GM19468 (cell line): ENCODE data around the gene SPACDR.
A peak's percentile ranks its signal among the peaks of the same experiment; 100 is the strongest.

Source experiments
- ATAC-seq: cut with Tn5 transposase; IDR thresholded peaks from one replicate; pipeline ENCODE4 v1.9.1; 2021; ENCODE audit warnings: mild to moderate bottlenecking, moderate library complexity, moderate number of reproducible peaks; ENCODE audit not compliant: unreplicated experiment; ENCODE audit errors: extremely low read depth

Gene SPACDR

DNA sequence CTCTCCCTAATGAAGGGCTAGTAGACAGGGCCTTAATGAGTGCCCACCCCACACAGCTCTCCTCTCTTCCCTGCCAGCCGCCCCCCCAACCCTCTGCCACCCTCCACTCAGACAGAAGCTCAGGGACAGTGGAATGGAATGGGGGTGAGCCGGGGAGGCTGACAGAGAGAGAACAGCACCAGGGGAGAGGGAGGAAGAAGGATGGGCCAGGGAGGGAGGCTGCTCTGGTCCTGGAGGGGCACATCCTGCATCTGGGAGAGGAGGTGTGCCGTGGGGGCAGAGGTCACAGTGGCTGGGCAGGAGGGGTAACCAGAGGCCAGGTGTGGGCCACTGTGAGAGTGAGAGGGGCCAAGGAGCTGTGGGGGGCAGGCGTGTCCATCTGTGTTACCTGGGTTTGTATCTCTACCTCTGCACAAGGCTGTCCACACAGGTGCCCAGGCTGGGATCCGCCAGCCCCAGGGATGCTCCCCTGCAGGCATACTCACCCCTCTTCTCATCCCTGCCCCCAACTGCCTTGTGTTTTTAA lies 22.1 kb upstream of the SPACDR start:
- ATAC-seq: no peak

DNA sequence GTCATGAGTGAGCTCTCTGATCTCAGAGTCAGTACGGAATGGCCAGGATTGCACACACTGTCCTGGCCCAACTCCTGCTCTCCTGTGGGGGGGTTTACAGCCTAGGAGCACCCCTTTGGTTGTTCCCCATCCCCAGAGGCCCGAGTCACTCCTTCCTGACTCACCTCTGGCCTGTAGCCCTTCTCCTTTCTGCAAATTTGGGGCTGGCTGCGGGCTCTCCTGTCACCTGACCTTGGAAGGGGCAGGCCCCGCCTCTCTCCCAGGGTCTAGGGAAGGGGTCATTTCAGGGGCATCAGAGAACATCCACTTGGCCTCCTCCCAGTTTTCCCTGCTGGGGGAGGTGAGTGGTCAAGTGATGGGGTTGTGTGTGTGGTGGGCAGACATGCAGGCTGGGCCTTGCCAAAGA lies 21.4 kb upstream of the SPACDR start:
- no peak for ATAC-seq

DNA sequence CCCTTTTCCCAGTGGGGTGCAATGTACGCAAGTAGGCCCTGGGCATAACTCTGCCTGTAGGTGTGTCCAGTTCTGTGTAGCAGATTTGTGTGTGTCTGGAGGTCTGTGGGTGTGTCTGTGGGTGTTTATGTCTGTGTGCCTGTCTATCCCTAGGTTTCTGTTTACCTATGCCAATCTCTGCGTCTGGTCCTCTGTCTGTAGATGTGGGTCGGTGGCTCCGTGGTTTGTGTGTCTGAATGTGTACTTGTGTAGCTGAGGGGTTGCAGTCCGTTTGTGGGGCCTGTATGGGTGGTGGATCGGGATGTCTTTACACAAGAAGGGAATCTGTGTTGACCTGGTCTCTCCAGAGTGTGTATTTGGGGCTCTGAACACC lies 20.6 kb upstream of the SPACDR start:
- ATAC-seq: no peak

DNA sequence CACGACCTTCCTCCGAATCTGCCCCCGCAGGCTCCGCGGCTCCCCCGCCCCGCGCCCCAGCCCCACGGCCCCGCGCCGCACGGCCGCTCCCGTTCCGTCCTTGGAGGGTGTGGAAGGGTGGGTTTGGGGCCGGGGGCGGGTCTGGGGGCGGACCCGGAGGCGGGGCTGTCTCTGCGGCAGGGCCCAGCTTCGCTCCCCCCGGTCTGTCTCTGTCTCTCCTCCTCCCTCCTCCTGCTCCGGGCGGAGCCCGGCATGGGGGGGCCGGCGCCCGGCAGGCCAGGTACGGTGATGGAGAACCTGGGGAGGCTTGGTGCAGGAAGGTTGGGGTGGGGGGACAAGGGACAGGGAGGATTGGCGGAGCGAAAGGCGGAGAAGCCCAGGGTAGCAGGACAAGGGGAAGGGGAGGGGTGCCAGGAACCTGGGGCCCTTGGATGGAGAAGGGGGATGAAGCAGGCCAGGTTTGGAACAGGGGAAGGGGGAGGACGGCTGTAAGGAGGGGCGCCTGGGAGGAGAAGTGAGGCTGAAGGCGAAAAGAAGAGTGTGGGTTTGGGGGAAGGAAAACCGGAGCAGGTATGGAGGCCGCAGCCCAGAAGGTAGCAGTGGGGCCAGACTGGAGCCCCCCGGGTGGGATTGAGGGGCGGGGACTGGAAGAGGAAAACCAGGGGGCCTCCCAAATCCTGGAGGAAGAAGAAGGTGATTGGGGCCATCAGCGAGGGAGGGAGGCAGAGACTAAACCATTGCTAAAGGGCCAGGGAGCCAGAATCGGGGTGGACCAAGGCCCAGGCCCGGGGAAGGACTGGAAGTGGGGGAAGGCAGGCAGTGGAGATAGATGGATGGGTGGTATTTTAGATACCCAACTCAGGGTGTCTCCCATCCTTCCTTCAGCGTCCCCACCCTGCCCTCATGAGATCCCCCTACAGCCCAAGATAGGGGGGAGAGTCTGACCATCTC lies 19.9 kb upstream of the SPACDR start, which contains the start of gene NYAP1:
Gene NYAP1 (plus strand): TSS at position 206 of the 951 bp plus-strand sequence. CDS start 1,385 bp downstream, outside the sequence.
- no peak for ATAC-seq

DNA sequence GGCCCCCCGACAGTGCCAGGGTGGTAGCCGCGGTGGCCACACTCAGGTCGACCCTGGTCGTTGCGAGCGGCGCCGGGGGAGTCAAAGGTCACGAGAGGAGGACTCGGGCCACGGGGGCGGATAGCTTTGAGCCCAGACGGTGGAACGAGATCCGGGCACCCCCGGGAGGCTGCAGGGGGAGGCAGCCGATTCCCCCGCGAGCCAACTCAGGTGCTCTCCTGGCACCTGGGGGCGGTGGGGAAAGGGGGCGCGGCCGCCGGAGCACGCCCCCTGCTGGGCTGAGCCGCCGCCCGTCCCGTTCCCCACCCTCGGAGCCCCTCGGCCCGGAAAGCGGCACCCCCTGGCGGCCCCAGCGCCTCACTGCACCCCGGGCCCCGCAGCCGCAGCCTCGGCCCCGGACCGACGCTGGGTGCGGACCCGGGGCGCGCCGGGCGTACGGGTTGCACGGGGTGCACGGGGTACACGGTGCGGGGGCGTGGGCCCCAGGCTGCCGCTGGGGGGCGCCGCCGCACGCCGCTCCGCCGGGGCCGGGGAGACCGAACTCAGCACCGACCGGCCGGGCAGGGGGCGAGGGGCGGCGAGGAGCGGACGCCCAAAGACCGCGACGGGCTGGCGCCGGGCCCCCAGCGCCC lies 19.1 kb upstream of the SPACDR start:
- peak; percentile 44 for ATAC-seq

DNA sequence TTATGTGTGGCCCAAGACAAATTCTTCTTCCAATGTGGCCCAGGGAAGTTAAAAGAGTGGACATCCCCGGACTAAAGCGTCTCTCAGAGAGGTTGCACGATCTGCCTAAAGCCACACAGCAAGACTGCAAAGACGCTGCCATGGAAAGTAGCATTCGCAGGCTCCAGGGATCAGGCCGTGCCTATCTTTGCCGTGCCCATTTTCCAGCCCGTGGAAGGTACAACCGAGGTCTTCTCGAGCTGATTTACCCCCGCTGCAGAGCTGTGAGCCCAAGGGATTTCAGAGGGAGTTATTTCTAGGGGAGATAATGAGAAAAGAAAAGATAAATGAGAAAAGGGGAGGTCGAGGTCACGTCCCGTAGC lies 18.6 kb upstream of the SPACDR start:
- ATAC-seq: no peak

DNA sequence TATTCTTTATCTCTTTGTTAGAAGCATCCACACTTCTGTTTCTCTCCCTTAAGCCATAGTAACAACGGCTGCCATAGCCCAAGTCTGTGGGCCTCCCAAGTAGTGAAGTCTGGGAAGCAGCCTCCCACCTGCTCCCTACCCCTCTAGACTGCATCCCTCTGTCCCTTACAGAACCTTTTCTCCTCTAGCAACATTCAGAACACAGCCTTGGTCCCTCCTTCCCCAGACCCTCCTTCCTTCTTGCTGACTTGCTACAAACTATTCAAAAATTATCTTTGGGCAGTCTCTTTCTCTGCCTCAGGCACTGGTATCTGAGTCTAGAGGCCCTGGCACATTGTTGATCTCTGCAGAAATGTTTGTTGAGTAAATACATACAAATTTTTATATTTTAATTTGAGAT lies 17.4 kb upstream of the SPACDR start:
- no peak for ATAC-seq

DNA sequence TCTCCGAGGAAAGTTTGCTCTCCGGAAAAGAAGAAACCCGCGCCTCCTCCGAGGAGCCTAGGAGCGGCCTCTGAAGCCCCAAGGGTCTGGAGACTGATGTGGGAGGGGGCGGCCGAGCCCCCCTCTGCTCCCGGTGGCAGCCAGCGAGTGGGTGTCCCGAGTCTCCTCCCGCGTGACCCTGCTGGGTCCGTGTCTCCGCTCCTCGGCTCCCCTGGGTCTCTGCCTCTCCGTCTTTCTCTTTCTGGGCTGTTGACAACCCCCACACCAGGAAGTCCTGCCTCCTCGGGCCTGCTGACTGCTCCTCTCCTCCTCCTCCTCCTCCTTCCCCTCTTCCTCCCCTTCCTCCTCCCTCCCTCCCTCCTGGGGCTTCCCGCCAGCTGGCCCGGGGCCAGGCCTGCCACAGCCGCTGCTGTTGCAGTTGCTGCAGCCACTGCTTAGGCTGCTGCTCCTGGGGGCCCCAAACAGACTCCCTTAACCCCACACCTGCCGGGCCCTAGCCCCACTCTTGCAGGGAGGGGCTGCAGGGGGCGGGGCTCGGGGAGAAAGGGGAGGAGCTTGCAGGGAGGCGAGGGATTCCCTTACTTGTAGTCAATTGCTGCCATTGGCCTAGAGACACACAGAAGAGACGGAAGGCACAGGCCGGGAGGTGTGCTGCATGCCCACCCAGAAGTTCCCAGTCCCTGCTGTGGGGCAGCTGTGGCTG lies 15.0 kb upstream of the SPACDR start, which contains the start of gene TSC22D4:
Gene TSC22D4 (minus strand): TSS at position 257 of the 703 bp plus-strand sequence. CDS start 1,176 bp downstream, outside the sequence.
- ATAC-seq: no peak

DNA sequence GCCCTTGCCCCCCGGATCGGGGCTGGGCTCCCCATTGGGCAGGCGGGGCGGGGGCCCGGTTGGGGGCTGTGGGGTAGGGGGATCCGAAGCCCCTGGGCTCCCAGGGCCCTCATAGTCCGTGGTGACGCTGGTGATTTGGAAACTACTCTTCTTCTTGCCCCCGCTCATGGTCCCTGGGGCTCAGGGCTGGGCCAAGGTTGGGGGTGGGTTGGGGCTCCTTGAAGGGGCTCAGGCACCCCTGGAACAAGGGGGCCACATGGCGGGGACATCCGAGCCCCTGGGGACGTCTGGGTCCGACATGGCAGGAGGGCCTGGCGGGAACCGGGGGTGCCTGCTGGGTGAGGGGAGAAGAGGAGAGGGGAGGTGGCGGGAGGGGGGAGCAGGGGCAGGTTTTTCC lies 13.8 kb upstream of the SPACDR start:
- no peak for ATAC-seq

DNA sequence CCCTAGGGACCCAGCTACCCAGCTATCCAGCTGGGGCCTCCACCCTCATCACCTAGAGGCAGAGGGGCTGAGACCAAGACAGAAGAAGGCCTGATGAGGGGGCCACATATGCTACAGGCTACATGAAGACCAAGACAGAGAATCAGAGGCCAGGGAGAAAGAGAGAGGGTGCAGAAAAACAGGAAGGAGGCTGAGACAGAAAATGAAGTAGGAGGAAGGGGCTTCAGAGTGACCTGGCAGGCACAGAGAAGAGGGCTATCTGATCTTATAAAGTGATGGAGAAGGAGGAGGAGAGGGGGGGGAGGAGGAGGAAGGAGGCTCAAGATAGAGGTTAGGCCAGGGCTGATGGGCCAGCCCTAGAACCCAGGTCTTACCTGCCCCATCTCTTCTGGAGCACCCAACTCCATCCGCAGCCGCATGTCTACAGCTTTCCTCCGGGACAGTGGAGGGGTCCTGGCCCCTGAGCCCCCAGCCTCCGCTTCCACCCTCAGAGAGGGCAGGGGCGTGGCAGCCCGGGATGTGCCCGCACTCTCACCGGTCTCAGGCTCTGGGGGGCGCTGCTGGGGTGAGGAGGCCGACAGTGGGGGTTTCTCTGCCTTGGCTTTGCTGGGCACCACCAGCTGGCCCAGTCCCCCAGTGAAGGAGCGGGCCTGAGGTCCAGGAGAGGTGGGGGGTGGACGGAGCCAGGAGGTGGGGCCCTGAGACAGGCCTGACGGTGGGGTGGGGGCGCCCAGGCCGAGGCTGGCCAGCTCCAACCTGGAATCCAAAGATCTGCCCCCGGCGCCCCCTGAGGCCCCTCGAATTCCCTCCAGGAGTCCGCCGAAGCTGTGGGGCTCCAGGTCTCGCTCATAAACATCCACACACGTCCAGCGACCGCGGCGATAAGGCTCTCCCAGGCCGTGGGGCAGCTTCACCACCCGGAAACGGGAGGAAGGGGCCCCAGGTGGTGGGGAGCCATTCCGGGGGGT lies 13.1 kb upstream of the SPACDR start:
- no peak for ATAC-seq

DNA sequence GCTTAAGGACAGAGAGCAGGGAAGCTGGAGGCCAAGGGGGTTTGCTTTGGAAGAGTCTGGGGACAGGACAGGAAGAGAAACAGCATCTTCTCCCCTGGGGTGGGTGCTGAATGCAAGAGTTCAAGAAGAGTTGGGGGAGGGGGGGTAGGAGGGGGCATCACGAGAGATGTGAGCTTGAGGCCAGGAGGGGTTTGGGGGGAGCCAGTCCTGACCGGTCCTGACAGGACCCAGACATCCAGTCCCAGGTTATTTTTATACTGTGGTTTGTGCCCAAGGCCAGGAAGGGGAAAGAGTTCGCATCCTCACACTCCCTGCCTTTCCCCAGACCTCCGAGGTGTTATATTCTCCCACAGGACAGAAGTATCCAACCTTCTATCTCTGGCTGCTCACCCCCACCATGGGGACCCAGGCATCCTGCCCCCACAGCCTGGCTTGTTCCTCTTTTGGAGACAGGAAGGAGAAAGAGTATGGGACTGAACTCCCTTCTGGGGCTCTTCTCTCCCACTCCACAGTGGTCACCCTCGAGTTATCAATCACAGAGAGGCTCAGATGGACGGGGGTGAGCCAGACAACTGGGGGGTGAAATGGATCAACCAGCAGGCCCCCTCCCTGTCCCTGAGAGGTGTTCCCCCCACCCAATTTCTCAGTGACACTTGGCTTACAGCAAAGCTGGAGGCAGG lies 12.2 kb upstream of the SPACDR start:
- no peak for ATAC-seq

DNA sequence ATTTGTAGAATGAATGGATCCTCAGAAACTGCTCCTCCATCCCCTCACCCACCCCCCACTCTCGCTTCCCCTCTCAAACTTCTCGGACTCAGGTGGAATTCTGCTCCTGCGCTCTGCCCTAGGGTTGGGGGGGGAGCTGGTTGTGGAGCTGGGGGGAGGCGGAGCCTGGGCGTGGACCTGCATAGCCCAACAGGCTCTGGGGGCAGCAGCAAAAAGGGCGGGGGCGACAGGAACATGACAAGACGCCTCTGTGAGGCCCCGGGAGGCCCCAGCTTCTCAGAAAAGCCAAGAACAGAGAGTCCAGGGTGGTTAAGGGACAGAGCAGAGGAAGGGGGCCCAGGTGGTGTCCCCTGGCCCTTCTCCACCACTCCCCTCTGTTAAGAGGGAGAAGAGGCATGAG lies 11.5 kb upstream of the SPACDR start:
- ATAC-seq: no peak

DNA sequence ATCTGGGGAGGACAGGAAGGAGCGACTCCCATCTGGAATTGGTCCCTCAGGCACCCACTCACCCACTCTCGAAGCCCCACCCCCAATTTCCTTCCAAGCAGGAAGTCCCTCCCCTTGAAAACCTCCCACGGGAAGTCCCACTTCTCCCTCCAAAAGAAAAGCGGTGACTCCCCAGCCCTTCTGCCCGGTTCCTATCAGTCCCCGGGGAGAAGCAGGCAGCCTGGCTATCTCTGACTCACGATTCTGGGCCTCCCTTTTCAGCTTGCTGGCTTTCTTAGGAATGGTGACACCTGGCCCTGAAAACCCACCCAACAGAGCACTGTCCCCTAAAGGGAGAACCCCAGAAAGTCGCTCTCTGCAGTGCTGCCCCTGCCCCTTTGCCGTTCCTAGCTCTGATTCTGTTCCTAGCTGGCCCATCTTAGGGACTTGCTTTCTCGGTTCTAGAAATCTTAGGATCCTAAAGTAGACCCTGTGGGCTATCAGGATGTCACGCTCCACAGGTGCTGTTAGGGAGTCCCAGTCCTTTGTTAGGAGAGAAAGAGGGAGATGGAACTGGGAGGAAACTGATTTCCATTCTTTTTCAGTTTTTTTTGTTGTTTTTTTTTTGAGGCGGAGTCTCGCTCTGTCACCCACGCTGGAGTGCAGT lies 8.9 kb upstream of the SPACDR start:
- no peak for ATAC-seq

DNA sequence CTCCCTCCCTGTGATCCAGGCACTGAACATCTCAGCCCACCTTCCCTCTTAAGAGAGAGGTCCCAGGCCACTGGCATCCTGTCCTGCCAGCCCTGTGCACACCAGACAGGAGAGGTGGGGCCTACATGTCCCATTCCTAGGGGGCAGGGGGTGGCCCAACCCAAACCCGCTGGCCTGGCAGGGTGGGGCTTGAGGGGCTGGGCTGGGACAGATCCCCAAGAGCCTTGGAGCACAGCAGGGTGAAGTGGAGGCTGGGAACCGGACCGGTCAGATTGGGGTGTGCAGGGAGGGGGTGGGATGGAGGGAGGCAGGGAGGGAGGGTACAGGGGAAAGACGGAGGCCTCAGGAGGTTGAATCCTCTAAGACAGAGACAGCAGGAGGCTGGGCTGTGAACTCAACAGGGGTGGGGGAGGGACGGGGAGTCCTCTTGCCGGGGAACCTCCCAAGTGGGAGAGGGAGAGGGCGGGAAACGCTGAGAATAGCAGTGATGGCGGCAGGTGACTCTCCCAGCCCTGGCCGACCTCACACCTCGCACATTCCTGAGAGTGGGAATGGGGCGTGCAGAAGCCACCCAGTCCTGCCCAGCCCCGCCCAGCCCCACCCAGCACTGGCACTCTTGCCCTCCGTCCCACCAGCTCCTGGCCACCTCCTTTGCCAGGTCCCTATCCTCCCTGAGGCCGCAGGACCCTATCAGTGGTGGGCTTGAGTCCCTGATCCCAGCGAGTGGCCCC lies 8.2 kb upstream of the SPACDR start:
- ATAC-seq: no peak

DNA sequence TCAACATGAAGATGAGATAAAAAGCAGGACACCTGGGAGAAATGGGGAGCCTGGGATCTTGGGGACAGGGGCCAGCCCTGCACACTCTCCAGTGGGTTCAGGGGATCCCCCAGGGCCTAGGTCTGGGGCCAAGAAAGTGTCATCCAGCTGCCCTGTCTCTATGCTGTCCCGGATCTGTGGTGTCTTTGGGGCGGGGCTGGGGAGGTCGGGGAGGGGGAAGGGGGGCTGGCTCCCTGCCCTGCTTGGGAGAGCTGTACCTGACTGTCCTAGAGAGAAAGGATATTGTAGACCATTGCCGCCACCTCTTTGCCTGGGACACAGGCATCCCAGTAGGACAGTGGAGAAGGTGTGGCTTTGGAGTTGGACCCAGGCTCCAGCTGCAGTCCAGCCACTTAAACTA lies 7.0 kb upstream of the SPACDR start:
- no peak for ATAC-seq

DNA sequence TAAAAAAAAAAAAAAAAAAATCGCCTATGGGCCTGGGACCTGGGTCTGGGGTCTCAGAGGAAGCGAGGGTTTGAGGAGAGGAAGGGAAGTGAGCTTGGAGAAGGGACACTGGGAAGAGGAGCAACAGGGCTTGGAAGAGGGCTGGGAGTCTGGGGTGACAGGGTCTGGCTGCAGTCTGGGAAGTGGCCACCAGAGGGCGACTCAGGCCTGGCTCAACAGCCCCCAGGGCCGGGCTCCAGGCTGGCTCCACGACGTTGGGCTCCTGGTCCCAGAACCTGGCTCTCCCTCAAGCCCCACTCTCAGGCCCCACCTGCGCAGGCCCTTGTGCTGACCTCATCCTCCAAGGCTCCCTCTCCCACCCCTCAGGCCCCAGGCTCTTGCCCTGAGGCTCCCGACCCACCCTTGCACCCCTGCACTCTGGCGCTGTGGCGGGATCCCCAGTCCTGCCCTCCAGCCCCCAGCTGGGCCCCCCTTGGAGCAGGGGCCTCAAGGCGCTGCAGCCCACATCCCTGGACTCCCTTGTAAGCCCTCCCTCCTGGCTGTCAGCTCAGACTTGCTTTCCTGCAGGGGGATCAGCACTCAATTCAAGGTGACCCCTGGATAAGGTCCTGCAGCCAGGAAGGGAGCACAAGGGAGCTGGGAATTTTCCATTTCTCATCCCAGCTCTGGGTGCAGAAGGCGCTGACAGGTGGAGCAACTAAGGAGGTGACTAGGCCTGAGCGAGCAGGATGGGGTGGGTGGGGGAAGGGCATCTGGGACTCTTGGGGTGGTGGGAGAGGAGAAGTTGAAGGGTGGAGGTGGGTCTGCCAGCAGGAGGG lies 5.4 kb upstream of the SPACDR start:
- ATAC-seq: no peak
